ENCODE data around the gene SEMA3F. TPM values are rescaled to one million over a fixed set of nuclear protein-coding genes. Genes with fewer than 3 reads are reported as not detected.

The SEMA3F gene
- total and polyA plus RNA-seq, 2 experiments from 2014 or later = 2.3 to 67.6 TPM

GRCh38 chr3:50172626-50173220, 17.6 kb downstream of the SEMA3F start:
- no peaks in the 10 kb centered on the region for H3F3A ChIP-seq (replicated peaks; ENCODE audit: low read depth)
- ATAC-seq = no peak
- peaks cover 11% of the 10 kb centered on the region; the same call in 1 of the 2 replicates for H4K20me1 ChIP-seq (replicated peaks; ENCODE audit: insufficient read depth)
- H3K27me3 ChIP-seq (ENCODE audit: insufficient read depth) = no peaks in the 10 kb centered on the region
- peaks cover 9% of the 10 kb centered on the region for H3K79me2 ChIP-seq (replicated peaks; ENCODE audit: insufficient read depth)
- Mint-ChIP-seq H3K36me3 (ENCODE audit: low read depth) (peaks cover 9% of the 10 kb centered on the region), H3K27me3 (ENCODE audit: insufficient read depth, low read depth, poor library complexity) (peaks cover 3% of the 10 kb centered on the region), H3K27ac (no peak overlapping the region), H3K4me3 (no peak overlapping the region), H3K9me3 (no peaks in the 10 kb centered on the region), H3K4me1 (peaks cover 19% of the 10 kb centered on the region)
- H3K4me1 ChIP-seq (ENCODE audit: insufficient read depth) = peaks cover 4% of the 10 kb centered on the region; the same call in 1 of the 2 replicates
- H3K27ac ChIP-seq (ENCODE audit: low read depth) = no peak overlapping the region
- H3K4me3 ChIP-seq = no peak overlapping the region
- no peaks in the 10 kb centered on the region; the same call in 1 of the 2 replicates for H3K36me3 ChIP-seq (ENCODE audit: insufficient read depth)
- H2AFZ ChIP-seq = no peak overlapping the region
- no peaks in the 10 kb centered on the region for H3K9me2 ChIP-seq (ENCODE audit: insufficient read depth)
- TF ChIP-seq REST (IDR thresholded peaks at IDR 0.05; ENCODE audit: unreplicated experiment) (no peak), POLR2AphosphoS5 (IDR thresholded peaks at IDR 0.05; ENCODE audit: low read depth) (no peak), NANOG (IDR thresholded peaks at IDR 0.05; ENCODE audit: borderline replicate concordance) (no peak), JUNB (IDR thresholded peaks at IDR 0.05; ENCODE audit: unreplicated experiment) (no peak), EZH2phosphoT487 (IDR thresholded peaks at IDR 0.05; ENCODE audit: unreplicated experiment) (no peak), EZH2 (IDR thresholded peaks at IDR 0.05; ENCODE audit: low read depth, unreplicated experiment) (no peak), ZNF331 (CRISPR knock-in tag; IDR thresholded peaks at IDR 0.05; ENCODE audit: low read depth) (no peak), CTCF (conservative IDR thresholded peaks at IDR 0.05; ENCODE audit: low read depth in 2 of 2) (no peak), ZNF462 (CRISPR knock-in tag; IDR thresholded peaks at IDR 0.05) (no peak), CREB1 (CRISPR knock-in tag; IDR thresholded peaks at IDR 0.05; ENCODE audit: low read depth) (no peak), ZNF114 (CRISPR knock-in tag; IDR thresholded peaks at IDR 0.05) (no peak), STAT1 (IDR thresholded peaks at IDR 0.05; ENCODE audit: unreplicated experiment) (no peak)
- TF ChIP-seq, protein P1, sequence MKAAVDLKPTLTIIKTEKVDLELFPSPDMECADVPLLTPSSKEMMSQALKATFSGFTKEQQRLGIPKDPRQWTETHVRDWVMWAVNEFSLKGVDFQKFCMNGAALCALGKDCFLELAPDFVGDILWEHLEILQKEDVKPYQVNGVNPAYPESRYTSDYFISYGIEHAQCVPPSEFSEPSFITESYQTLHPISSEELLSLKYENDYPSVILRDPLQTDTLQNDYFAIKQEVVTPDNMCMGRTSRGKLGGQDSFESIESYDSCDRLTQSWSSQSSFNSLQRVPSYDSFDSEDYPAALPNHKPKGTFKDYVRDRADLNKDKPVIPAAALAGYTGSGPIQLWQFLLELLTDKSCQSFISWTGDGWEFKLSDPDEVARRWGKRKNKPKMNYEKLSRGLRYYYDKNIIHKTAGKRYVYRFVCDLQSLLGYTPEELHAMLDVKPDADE (IDR thresholded peaks at IDR 0.05) = no peak
- DNase-seq (ENCODE audit: low spot score) = no peak
- no peak overlapping the region for H3K4me2 ChIP-seq

Measured in GM23338 (cell line).